Cerebellar nuclear complex (tissue), 1 donor: ENCODE data around the gene PPP4R3B.

Source experiments
- DNase-seq, 2 experiments: peaks; one replicate each; lab custom pipeline; 2025; lab: John Stamatoyannopoulos, UW

Gene PPP4R3B

DNA sequence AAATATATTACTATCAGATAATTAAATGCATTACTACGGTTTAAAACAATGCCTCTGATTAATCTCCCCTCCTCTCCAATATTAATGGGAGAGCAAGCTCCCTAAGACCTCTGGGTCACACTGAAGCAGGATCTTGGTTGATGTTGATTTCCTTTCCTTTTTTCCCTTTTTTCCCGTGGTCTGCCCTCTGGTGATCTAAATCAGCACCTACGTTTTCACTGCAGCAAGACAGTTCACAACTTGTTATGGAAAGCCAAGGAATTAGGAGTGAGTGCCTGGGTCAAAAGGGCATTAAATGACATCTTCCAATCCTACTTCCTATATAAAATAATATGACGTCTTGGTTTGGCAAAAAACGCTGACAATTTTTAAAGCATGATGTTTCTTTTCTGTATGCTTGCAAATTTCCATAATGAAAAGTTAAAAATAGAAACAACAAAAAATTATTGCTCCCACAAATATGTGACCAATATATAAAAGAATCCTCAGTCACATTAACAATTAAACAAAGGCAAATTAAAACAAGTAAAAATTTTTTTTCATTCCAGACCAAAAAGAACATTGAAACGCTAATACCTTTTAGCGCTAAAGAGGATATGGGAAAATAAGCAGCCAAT, 105.8 kb downstream of the PPP4R3B start:
- no peak for DNase-seq

DNA sequence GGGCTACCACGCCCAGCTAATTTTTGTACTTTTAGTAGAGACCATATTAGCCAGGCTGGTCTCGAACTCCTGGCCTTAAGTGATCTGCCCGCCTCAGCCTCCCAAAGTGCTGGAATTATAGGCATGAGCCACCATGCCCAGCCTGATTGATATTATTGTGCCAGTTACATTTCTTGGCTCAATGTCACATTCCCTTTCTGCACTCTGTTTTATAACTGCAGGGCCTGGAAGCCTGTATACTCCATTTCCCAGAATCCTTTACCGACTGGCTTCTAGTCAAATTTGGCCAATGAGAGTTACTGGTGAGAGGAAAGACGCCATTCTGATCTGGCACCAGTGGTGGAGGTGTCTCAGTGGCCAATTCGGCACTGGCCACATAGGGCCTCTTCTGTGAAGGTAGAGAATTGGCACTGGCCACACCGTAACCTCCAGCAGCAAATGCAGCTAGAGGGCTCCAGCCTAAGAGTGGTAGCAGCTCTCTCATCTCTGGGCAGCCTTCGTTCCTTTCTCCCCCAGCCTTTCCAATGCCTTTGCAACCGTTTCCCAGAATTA, 114.8 kb downstream of the PPP4R3B start:
- DNase-seq = no peak

DNA sequence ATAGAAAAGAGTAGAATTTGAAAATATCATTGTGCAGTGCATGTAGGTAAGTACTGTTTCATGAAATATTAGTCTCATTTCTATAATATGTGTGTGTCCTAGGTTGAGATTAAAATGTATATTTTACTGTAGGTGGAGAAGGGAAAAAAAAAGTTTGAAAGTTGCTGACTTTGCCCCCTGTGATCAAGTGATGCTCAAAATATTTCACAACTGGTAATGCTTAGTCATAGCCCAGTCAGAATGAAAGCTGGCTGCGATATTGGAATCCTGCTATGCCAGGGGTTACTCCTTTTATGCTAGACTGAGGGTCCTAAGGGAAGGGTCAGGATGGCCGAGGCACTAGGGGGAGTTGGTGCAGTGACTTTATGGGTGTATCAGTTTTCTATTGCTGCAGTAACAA, 117.4 kb downstream of the PPP4R3B start:
- DNase-seq = no peak

DNA sequence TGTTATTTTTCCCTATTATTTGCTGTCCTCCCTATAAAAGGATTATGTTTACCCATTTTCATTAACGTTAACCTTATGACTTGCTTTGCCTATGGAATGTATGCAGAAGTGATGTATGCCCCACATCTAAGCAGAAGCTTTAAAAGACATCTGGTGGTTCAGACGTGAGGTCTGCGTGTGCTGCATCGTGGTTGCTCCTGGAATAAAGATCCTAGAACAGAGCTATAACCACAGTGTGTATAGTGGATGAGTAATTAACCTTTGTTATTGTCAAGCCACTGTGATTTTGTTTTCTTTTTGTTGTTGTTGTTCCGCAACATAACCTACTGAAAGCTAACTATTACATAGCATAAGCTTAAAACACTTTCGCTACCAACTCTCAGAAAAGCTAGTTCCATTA, 118.8 kb downstream of the PPP4R3B start:
- DNase-seq = no peak
